Fibroblast of skin of right quadriceps (primary cell): ENCODE measurements around the gene USH2A.
A peak's percentile ranks its signal among the peaks of the same experiment; 100 is the strongest.
"Not testable (repeated sequence)": the region's sequence is repeated elsewhere in the genome, so short reads cannot be mapped to it uniquely, and the experiment has no call there.

Experiments used
- DNase-seq: peaks from one replicate; pipeline ENCODE4 v3.0.0-alpha.2; 2013

Gene USH2A

GRCh38 chr1:216186816-216187215 is 236.4 kb downstream of the USH2A start:
- DNase-seq, result peak; percentile 49

GRCh38 chr1:216186141-216186540 is 237.1 kb downstream of the USH2A start:
- no peak for DNase-seq

- peak; percentile 45 for DNase-seq
Observed at GRCh38 chr1:216184126-216184680, 239.0 kb downstream of the USH2A start.

- DNase-seq, result peak; percentile 90
Observed at GRCh38 chr1:216183454-216183853, 239.8 kb downstream of the USH2A start.

- peak; percentile 63 for DNase-seq
Observed at GRCh38 chr1:216183007-216183406, 240.2 kb downstream of the USH2A start.

- no peak for DNase-seq
Observed at GRCh38 chr1:216181590-216181989, 241.7 kb downstream of the USH2A start.

GRCh38 chr1:216178281-216178680 is 245.0 kb downstream of the USH2A start:
- DNase-seq, result peak; percentile 46

- no peak for DNase-seq
Observed at GRCh38 chr1:216176970-216177369, 246.3 kb downstream of the USH2A start.

GRCh38 chr1:216175714-216176113 is 247.5 kb downstream of the USH2A start:
- no peak for DNase-seq

- no peak for DNase-seq
Observed at GRCh38 chr1:216173376-216173995, 249.8 kb downstream of the USH2A start.

- DNase-seq, result no peak
Observed at GRCh38 chr1:216169351-216169750, 253.9 kb downstream of the USH2A start.

GRCh38 chr1:216168546-216168945 is 254.7 kb downstream of the USH2A start:
- peak; percentile 13 for DNase-seq

- DNase-seq, result no peak
Observed at GRCh38 chr1:216154063-216154462, 269.2 kb downstream of the USH2A start.

GRCh38 chr1:216153130-216153529 is 270.1 kb downstream of the USH2A start:
- no peak for DNase-seq

- DNase-seq, result not testable (repeated sequence)
Observed at GRCh38 chr1:216145451-216146018, 277.7 kb downstream of the USH2A start.

- DNase-seq, result no peak
Observed at GRCh38 chr1:216144661-216145450, 278.4 kb downstream of the USH2A start.

- DNase-seq, result no peak
Observed at GRCh38 chr1:216142921-216143320, 280.3 kb downstream of the USH2A start.

GRCh38 chr1:216140730-216141524 is 282.3 kb downstream of the USH2A start:
- DNase-seq, result peak; percentile 91

GRCh38 chr1:216124192-216124781 is 299.0 kb downstream of the USH2A start:
- no peak for DNase-seq

GRCh38 chr1:216123446-216124191 is 299.6 kb downstream of the USH2A start:
- no peak for DNase-seq

- peak; percentile 38 for DNase-seq
Observed at GRCh38 chr1:216119600-216119999, 303.6 kb downstream of the USH2A start.

- no peak for DNase-seq
Observed at GRCh38 chr1:216114180-216114579, 309.1 kb downstream of the USH2A start.
